ENCODE results near the gene TPPP3.

TPPP3 gene

GRCh38 chr16:67438824-67439393 is 45.6 kb upstream of the TPPP3 start:
- DNase-seq (ENCODE audit: low spot score): no peak
- TF ChIP-seq CTCF (IDR thresholded peaks at IDR 0.05; ENCODE audit: poor library complexity, severe bottlenecking): no peak

GRCh38 chr16:67438098-67438791 is 44.9 kb upstream of the TPPP3 start:
- DNase-seq (ENCODE audit: low spot score): no peak
- no peak for TF ChIP-seq CTCF (IDR thresholded peaks at IDR 0.05; ENCODE audit: poor library complexity, severe bottlenecking)
- no peak overlapping the region for H3K27ac ChIP-seq (ENCODE audit: poor library complexity, severe bottlenecking)
- no peak overlapping the region for H3K4me3 ChIP-seq (ENCODE audit: severe bottlenecking)
- no peaks in the 10 kb centered on the region for H3K27me3 ChIP-seq (ENCODE audit: insufficient read depth, poor library complexity, severe bottlenecking)
- peaks cover 17% of the 10 kb centered on the region for H3K36me3 ChIP-seq (ENCODE audit: low read depth)
- H3K9me3 ChIP-seq (ENCODE audit: severe bottlenecking): no peaks in the 10 kb centered on the region
- no peak for ATAC-seq (ENCODE audit: low read depth)
- no peaks in the 10 kb centered on the region for H3K4me1 ChIP-seq (ENCODE audit: insufficient read depth, poor library complexity, severe bottlenecking)

More at GRCh38 chr16:67438824-67439393, 45.6 kb upstream of the TPPP3 start:
- H3K9me3 ChIP-seq (ENCODE audit: severe bottlenecking): no peaks in the 10 kb centered on the region
- H3K36me3 ChIP-seq (ENCODE audit: low read depth): peaks cover 17% of the 10 kb centered on the region
- ATAC-seq (ENCODE audit: low read depth): peak; percentile 20; the same call in 1 of the 3 replicates
- no peak overlapping the region for H3K27ac ChIP-seq (ENCODE audit: poor library complexity, severe bottlenecking)
- no peak overlapping the region for H3K4me3 ChIP-seq (ENCODE audit: severe bottlenecking)
- no peaks in the 10 kb centered on the region for H3K27me3 ChIP-seq (ENCODE audit: insufficient read depth, poor library complexity, severe bottlenecking)
- H3K4me1 ChIP-seq (ENCODE audit: insufficient read depth, poor library complexity, severe bottlenecking): no peaks in the 10 kb centered on the region

GRCh38 chr16:67437513-67437912 is 44.2 kb upstream of the TPPP3 start:
- no peak overlapping the region for H3K27ac ChIP-seq (ENCODE audit: poor library complexity, severe bottlenecking)
- ATAC-seq (ENCODE audit: low read depth) (no peak), DNase-seq (ENCODE audit: low spot score) (no peak)
- peaks cover 14% of the 10 kb centered on the region for H3K36me3 ChIP-seq (ENCODE audit: low read depth)
- H3K4me3 ChIP-seq (ENCODE audit: severe bottlenecking): no peak overlapping the region
- no peaks in the 10 kb centered on the region for H3K9me3 ChIP-seq (ENCODE audit: severe bottlenecking)
- TF ChIP-seq CTCF (IDR thresholded peaks at IDR 0.05; ENCODE audit: poor library complexity, severe bottlenecking): no peak
- no peaks in the 10 kb centered on the region for H3K27me3 ChIP-seq (ENCODE audit: insufficient read depth, poor library complexity, severe bottlenecking)
- no peaks in the 10 kb centered on the region for H3K4me1 ChIP-seq (ENCODE audit: insufficient read depth, poor library complexity, severe bottlenecking)

GRCh38 chr16:67436640-67437193 is 43.4 kb upstream of the TPPP3 start:
- no peaks in the 10 kb centered on the region for H3K4me1 ChIP-seq (ENCODE audit: insufficient read depth, poor library complexity, severe bottlenecking)
- no peaks in the 10 kb centered on the region for H3K27me3 ChIP-seq (ENCODE audit: insufficient read depth, poor library complexity, severe bottlenecking)
- DNase-seq (ENCODE audit: low spot score): no peak
- no peak overlapping the region for H3K27ac ChIP-seq (ENCODE audit: poor library complexity, severe bottlenecking)
- H3K9me3 ChIP-seq (ENCODE audit: severe bottlenecking): no peaks in the 10 kb centered on the region
- no peak for ATAC-seq (ENCODE audit: low read depth)
- H3K36me3 ChIP-seq (ENCODE audit: low read depth): peaks cover 14% of the 10 kb centered on the region
- TF ChIP-seq CTCF (IDR thresholded peaks at IDR 0.05; ENCODE audit: poor library complexity, severe bottlenecking): no peak
- no peak overlapping the region for H3K4me3 ChIP-seq (ENCODE audit: severe bottlenecking)

GRCh38 chr16:67435758-67436164 is 42.5 kb upstream of the TPPP3 start:
- no peak for TF ChIP-seq CTCF (IDR thresholded peaks at IDR 0.05; ENCODE audit: poor library complexity, severe bottlenecking)
- H3K9me3 ChIP-seq (ENCODE audit: severe bottlenecking): no peaks in the 10 kb centered on the region
- ATAC-seq (ENCODE audit: low read depth): no peak

More at GRCh38 chr16:67435758-67436164, 42.5 kb upstream of the TPPP3 start:
- H3K4me1 ChIP-seq (ENCODE audit: insufficient read depth, poor library complexity, severe bottlenecking): no peaks in the 10 kb centered on the region
- no peak for DNase-seq (ENCODE audit: low spot score)
- no peak overlapping the region for H3K4me3 ChIP-seq (ENCODE audit: severe bottlenecking)
- H3K36me3 ChIP-seq (ENCODE audit: low read depth): peaks cover 14% of the 10 kb centered on the region
- no peaks in the 10 kb centered on the region for H3K27me3 ChIP-seq (ENCODE audit: insufficient read depth, poor library complexity, severe bottlenecking)
- H3K27ac ChIP-seq (ENCODE audit: poor library complexity, severe bottlenecking): no peak overlapping the region

All from RWPE2 (cell line).